Skin epidermis (tissue), 12 donors: ENCODE measurements around the gene BMERB1.

ENCODE experiments used
- H3K27ac ChIP-seq, 21 experiments: fragments of 200-600 bp; sonication (generic) in 11 of 21; one replicate each; pipeline ENCODE4 v1.5.0; 2020; ENCODE audit warnings: mild to moderate bottlenecking in 3 of 21, inconsistent platforms in 2 of 21, moderate library complexity in 2 of 21
- H3K4me3 ChIP-seq, 7 experiments: fragments of 200-600 bp; sonication (generic) in 2 of 7; one replicate each; pipeline ENCODE4 v1.5.0; 2020; ENCODE audit warnings: inconsistent platforms in 2 of 7, mild to moderate bottlenecking in 2 of 7, moderate library complexity in 1 of 7

Gene BMERB1

GRCh38 chr16:15515992-15516391 is 81.6 kb downstream of the BMERB1 start:
- H3K27ac ChIP-seq, result no peak overlapping the region
- H3K4me3 ChIP-seq, result no peak overlapping the region

GRCh38 chr16:15516609-15517008 is 82.2 kb downstream of the BMERB1 start:
- Histone ChIP-seq H3K27ac (no peak overlapping the region), H3K4me3 (no peak overlapping the region)

DNA sequence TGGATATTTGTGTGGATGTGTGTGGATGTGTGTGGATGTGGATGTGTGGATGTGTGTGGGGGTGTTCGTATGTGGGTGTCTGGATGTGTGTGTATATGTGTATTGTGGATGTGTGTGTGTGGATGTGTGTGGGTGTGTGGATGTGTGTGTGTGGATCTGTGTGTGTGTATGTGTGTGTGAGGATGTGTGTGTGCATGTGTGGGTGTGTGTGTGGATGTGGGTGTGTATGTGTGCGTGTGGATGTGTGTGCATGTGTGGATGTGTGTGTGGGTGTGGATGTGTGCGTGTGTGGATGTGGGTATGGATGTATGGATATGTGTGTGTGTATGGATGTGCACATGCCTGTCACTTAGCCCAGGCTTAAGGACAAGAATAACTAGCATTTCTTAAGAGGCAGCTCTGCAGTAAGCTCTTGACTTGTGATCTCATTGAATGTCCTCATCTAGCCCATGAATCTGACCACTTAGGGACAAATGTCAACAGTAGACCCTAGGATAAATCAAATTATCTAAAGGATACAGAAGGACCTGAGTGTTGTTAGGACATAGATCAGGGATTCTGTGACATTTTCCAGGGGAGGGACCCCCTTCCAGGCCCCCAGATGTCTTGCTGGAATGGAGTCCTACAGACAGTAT is 83.5 kb downstream of the BMERB1 start:
- Histone ChIP-seq H3K4me3 (no peak overlapping the region), H3K27ac (peak overlapping the region in 5 of 21 experiments; percentile 14 to 50 (median 33))

- Histone ChIP-seq H3K4me3 (no peak overlapping the region), H3K27ac (peak overlapping the region in 5 of 21 experiments; percentile 14 to 50 (median 33))
Measured at GRCh38 chr16:15518381-15519351, 84.3 kb downstream of the BMERB1 start.

DNA sequence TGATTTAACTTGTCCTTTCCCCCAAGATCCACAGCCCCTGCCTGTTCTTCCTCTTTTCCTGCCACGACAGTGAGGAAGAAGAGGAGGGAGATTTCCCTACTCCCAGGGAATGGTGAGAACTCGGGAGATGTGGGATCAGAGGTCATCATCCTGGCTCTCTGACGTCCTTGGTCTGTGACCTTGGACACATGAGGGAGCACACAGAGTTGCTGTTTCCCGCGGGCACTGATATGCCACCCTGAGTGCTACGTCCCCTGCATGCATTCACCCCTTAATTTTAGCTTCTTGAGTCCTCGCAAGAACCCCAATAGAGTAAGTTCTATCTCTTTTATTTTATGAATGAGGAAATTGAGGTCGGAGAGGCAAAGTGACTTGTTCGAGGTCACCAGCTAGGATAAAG is 85.4 kb downstream of the BMERB1 start:
- Histone ChIP-seq H3K27ac (peak overlapping the region in 3 of 21 experiments; percentile 34 to 50 (median 39)), H3K4me3 (no peak overlapping the region)

- H3K27ac ChIP-seq, result peak overlapping the region in 8 of 21 experiments; percentile 9 to 73 (median 46)
- H3K4me3 ChIP-seq, result no peak overlapping the region
Measured at GRCh38 chr16:15521390-15521757, 87.0 kb downstream of the BMERB1 start.

- H3K4me3 ChIP-seq, result no peak overlapping the region
- H3K27ac ChIP-seq, result peak overlapping the region in 7 of 21 experiments; percentile 14 to 73 (median 46)
Measured at GRCh38 chr16:15521758-15522509, 87.5 kb downstream of the BMERB1 start.

DNA sequence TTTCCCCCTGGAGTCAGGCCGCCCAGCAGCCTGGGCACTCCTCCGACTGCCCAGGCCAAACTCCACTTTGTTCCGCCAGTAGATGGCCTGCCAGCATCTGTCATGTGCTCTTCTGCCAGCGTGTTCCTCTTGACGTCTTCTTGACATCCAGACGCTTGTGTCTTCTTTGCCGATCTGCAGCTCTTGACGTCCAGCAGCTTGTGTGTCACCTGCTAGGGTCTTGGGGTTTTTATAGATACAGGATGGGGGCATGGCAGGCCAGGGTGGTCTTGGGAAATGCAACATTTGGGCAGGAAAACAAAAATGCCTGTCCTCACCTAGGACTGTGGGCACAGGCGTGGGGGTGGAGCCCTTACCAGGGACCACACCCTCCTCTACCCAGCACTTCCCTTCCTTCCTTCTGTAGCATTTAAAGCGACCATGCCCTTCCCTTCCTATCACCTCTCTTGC is 88.7 kb downstream of the BMERB1 start:
- Histone ChIP-seq H3K27ac (peak overlapping the region in 1 of 21 experiments; percentile 45), H3K4me3 (no peak overlapping the region)

- Histone ChIP-seq H3K4me3 (no peak overlapping the region), H3K27ac (no peak overlapping the region)
Measured at GRCh38 chr16:15523939-15524338, 89.6 kb downstream of the BMERB1 start.

GRCh38 chr16:15524966-15525365 is 90.6 kb downstream of the BMERB1 start:
- Histone ChIP-seq H3K27ac (no peak overlapping the region), H3K4me3 (no peak overlapping the region)

DNA sequence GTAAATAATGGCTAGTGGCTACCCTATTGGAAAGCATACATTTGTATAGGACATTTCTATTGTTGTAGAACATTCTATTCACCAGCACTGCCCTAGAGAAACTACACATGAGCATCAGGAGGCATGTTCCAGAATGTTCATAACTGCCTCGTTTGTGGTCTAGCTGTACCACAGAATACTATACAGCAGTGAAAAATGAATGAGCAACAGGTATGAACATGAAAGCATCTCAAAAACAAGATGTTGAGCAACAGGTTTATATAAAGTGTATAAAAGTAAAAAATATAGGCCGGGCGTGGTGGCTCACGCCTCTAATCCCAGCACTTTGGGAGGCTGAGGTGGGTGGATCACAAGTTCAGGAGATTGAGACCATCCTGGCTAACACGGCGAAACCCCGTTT is 91.7 kb downstream of the BMERB1 start:
- Histone ChIP-seq H3K4me3 (no peak overlapping the region), H3K27ac (no peak overlapping the region)

- no peak overlapping the region for H3K4me3 ChIP-seq
- H3K27ac ChIP-seq, result no peak overlapping the region
Measured at GRCh38 chr16:15526731-15527130, 92.3 kb downstream of the BMERB1 start.

- H3K4me3 ChIP-seq, result no peak overlapping the region
- no peak overlapping the region for H3K27ac ChIP-seq
Measured at GRCh38 chr16:15529673-15530072, 95.3 kb downstream of the BMERB1 start.

DNA sequence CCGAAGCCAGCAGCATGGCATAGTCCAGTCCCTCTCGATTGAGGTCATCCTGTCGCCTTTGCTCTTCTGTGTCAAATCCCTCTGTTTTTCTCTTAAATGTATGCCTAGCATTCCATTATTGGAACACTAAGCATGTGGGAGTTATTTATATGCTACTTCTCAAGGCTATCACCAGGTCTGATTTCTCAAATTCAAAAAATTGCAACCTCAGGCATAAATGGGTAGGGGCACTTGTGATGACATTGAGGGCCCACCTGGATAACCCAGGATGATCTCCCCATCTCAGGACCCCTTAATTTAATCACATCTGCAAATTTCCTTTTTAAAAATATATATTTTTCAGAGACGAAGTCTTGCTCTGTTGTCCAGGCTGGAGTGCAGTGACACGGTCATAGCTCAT is 95.7 kb downstream of the BMERB1 start:
- no peak overlapping the region for H3K27ac ChIP-seq
- no peak overlapping the region for H3K4me3 ChIP-seq

DNA sequence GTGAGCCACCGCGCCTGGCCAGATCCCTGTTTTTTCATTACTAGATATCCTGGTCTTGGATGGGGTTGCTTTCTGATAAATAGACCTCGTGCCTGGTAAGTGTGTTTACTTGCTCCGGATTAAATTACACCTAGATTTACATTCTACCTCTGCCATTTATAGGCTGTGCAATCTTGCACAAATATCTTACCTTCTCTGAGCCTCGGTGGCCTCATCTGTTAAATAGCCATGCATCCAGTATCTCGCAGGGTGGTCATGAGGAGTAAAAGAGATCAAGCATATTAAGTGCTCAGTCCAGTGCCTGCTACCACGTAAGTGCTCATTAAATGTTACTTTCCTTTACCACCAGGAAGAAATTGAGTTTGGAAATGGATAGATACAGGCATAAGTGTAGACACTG is 98.4 kb downstream of the BMERB1 start:
- H3K4me3 ChIP-seq, result no peak overlapping the region
- no peak overlapping the region for H3K27ac ChIP-seq

GRCh38 chr16:15533386-15533785 is 99.0 kb downstream of the BMERB1 start:
- Histone ChIP-seq H3K27ac (no peak overlapping the region), H3K4me3 (no peak overlapping the region)

GRCh38 chr16:15535772-15536171 is 101.4 kb downstream of the BMERB1 start:
- no peak overlapping the region for H3K4me3 ChIP-seq

DNA sequence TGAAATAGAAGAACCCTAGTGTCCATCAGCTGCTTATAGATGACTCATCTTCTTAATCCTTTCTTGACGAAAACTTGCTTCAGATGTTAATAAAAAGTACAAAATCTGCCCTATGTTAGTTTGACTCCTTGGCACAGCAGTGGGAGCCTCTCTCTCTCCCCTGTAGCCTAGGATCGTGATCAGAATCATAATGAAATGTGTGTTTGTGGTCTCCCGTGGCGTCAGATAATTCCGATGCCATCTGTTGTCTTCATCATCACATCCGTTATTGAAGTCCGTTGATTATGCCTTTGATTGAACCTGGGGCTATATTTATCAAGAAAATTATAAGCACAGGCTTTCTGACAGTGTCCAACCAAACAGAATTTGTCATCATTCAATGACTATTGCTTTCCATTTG is 102.5 kb downstream of the BMERB1 start:
- no peak overlapping the region for H3K4me3 ChIP-seq

More at GRCh38 chr16:15535772-15536171, 101.4 kb downstream of the BMERB1 start:
- H3K27ac ChIP-seq, result no peak overlapping the region

GRCh38 chr16:15538507-15538906 is 104.1 kb downstream of the BMERB1 start:
- no peak overlapping the region for H3K27ac ChIP-seq
- H3K4me3 ChIP-seq, result no peak overlapping the region

More for the DNA sequence above, 102.5 kb downstream of the BMERB1 start:
- H3K27ac ChIP-seq, result no peak overlapping the region

DNA sequence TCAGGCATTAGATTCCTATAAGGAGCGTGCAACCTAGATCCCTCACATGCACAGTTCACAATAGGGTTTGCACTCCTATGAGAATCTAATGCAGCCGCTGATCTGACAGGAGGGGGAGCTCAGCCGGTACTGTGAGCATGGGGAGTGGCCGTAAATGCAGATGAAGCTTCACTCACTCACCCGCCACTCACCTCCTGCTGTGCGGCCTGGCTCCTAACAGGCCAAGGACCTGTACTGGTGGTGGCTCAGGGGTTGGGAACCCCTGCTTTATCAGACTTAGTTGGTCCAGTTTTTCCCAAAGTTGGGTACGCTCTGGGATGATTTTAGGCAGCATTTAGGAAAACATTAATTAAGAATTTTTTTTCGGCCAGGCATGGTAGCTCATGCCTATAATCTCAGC is 104.8 kb downstream of the BMERB1 start:
- H3K27ac ChIP-seq, result no peak overlapping the region
- H3K4me3 ChIP-seq, result no peak overlapping the region
